Measurements from ENCODE around the gene IPPK.

The IPPK gene

DNA sequence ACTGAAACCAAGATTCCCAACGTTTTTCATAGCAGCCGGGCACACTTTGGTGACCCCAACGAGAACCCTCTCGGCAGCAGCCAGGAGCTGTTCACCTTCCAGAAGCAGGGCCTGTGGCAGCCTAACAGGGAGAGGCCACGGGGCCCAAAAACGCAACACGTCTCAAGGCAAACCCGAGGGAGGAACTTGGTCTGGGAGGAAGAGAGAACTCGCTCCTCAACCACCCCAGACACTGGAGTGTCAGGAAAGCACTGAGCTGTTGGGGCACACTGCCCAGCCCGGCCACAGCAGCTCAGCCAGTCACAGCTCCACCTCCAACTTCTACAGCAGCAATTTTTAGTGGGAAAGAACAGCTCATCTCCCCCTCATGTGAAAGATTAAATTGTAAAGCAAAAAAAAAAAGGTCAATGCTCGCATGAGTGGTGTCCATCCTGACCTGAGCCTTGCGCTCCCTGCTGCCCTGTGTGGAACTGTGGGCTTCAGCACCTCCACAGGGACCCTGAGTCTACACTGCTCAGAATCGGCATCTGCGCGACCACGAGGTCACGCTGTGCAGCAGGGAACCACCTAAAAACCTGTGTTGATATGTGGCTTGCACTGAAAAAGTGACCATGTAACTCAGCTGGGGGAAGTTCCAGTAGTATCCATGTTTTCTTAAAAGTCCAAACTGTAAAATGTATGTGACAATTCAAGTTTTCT, 55.0 kb downstream of the IPPK start:
- Histone ChIP-seq H3K23ac (ENCODE audit: low read depth, low read length, poor library complexity) (no peak overlapping the region), H3K4me3 (ENCODE audit: low read length in 2 of 2) (no peak overlapping the region), H2BK15ac (ENCODE audit: low read length) (no peak overlapping the region), H2BK5ac (ENCODE audit: low read length) (no peak overlapping the region), H3K36me3 (replicated peaks in 1 of 2; ENCODE audit: control insufficient read depth in 2 of 2, insufficient read depth in 2 of 2, low read length in 2 of 2) (peaks cover 20 to 95% of the 10 kb centered on the region in 2 donors), H3K4ac (ENCODE audit: low read length) (no peak overlapping the region), H2AK5ac (ENCODE audit: low read depth, low read length) (no peak overlapping the region), H2BK120ac (ENCODE audit: low read depth, low read length) (no peak overlapping the region), H4K8ac (ENCODE audit: low read depth, low read length) (no peak overlapping the region), H3K18ac (ENCODE audit: low read length) (no peak overlapping the region), H2AFZ (ENCODE audit: low read length) (no peak overlapping the region), H3K14ac (ENCODE audit: low read length) (no peak overlapping the region), H3K27ac (replicated peaks; ENCODE audit: low read length) (no peak overlapping the region), H3K9ac (ENCODE audit: low read depth, low read length, poor library complexity) (no peak overlapping the region), H4K91ac (ENCODE audit: low read depth, low read length, poor library complexity) (no peak overlapping the region), H3K4me1 (ENCODE audit: control insufficient read depth in 2 of 2, insufficient read depth in 1 of 2, low read depth in 1 of 2, low read length in 2 of 2) (no peaks in the 10 kb centered on the region), H3K79me1 (ENCODE audit: low read depth, low read length) (no peaks in the 10 kb centered on the region), H3K9me3 (replicated peaks in 1 of 2; ENCODE audit: control insufficient read depth in 2 of 2, insufficient read depth in 1 of 2, low read depth in 1 of 2, low read length in 2 of 2) (no peaks in the 10 kb centered on the region), H2BK12ac (ENCODE audit: low read length) (no peak overlapping the region), H3K4me2 (ENCODE audit: insufficient read depth, low read length, poor library complexity, severe bottlenecking) (no peak overlapping the region), H3K27me3 (ENCODE audit: control insufficient read depth in 3 of 3, insufficient read depth in 3 of 3, low read depth in 1 of 3, low read length in 3 of 3) (no peaks in the 10 kb centered on the region)
- WGBS, 2 donors (ENCODE audit: extremely low coverage in 2 of 2, insufficient read length in 2 of 2, insufficient replicate concordance in 1 of 2), result no CpG with 5 or more reads among the region's 17 CpGs
- DNase-seq (ENCODE audit: low spot score), result no peak

DNA sequence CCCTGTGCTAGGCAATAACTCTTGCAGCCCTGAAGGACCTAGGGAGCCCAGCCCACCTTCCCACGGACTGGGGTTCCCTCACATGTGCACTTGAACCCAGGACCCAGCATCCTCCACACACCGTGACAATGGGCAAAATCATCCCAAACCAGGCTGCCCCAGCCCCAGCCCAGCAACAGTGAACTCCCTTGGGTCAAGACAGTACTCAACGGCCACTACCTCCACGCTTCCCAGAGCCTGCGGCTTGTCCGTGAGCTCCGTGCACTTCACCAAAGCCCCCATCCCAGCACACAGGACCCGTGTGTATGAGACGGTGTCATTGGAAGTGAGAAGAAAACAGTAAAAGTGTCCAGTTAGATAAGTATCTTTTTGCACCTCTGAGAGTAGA, 55.8 kb downstream of the IPPK start:
- Histone ChIP-seq H2BK12ac (ENCODE audit: low read length) (no peak overlapping the region), H3K4me2 (ENCODE audit: insufficient read depth, low read length, poor library complexity, severe bottlenecking) (no peak overlapping the region), H3K4ac (ENCODE audit: low read length) (no peak overlapping the region), H3K4me3 (ENCODE audit: low read length in 2 of 2) (no peak overlapping the region), H3K27ac (replicated peaks; ENCODE audit: low read length) (no peak overlapping the region), H2BK5ac (ENCODE audit: low read length) (no peak overlapping the region), H3K9me3 (replicated peaks in 1 of 2; ENCODE audit: control insufficient read depth in 2 of 2, insufficient read depth in 1 of 2, low read depth in 1 of 2, low read length in 2 of 2) (no peaks in the 10 kb centered on the region), H3K23ac (ENCODE audit: low read depth, low read length, poor library complexity) (no peak overlapping the region), H3K9ac (ENCODE audit: low read depth, low read length, poor library complexity) (no peak overlapping the region), H3K18ac (ENCODE audit: low read length) (no peak overlapping the region), H4K91ac (ENCODE audit: low read depth, low read length, poor library complexity) (no peak overlapping the region), H3K79me1 (ENCODE audit: low read depth, low read length) (no peaks in the 10 kb centered on the region), H3K27me3 (ENCODE audit: control insufficient read depth in 3 of 3, insufficient read depth in 3 of 3, low read depth in 1 of 3, low read length in 3 of 3) (no peaks in the 10 kb centered on the region), H2AFZ (ENCODE audit: low read length) (no peak overlapping the region), H4K8ac (ENCODE audit: low read depth, low read length) (no peak overlapping the region), H2BK15ac (ENCODE audit: low read length) (no peak overlapping the region), H3K36me3 (replicated peaks in 1 of 2; ENCODE audit: control insufficient read depth in 2 of 2, insufficient read depth in 2 of 2, low read length in 2 of 2) (peaks cover 16 to 87% of the 10 kb centered on the region in 2 donors), H2BK120ac (ENCODE audit: low read depth, low read length) (no peak overlapping the region), H3K4me1 (ENCODE audit: control insufficient read depth in 2 of 2, insufficient read depth in 1 of 2, low read depth in 1 of 2, low read length in 2 of 2) (peaks cover 4 to 5% of the 10 kb centered on the region in 2 donors), H3K14ac (ENCODE audit: low read length) (no peak overlapping the region), H2AK5ac (ENCODE audit: low read depth, low read length) (no peak overlapping the region)
- DNase-seq (ENCODE audit: low spot score), result no peak
- WGBS, 2 donors (ENCODE audit: extremely low coverage in 2 of 2, insufficient read length in 2 of 2, insufficient replicate concordance in 1 of 2), result no CpG with 5 or more reads among the region's 9 CpGs

- H3K79me1 ChIP-seq (ENCODE audit: low read depth, low read length), result no peaks in the 10 kb centered on the region
- H2AK5ac ChIP-seq (ENCODE audit: low read depth, low read length), result no peak overlapping the region
- H2AFZ ChIP-seq (ENCODE audit: low read length), result no peak overlapping the region
- peaks cover 10 to 12% of the 10 kb centered on the region in 2 donors for H3K4me1 ChIP-seq (ENCODE audit: control insufficient read depth in 2 of 2, insufficient read depth in 1 of 2, low read depth in 1 of 2, low read length in 2 of 2)
- DNase-seq (ENCODE audit: low spot score), result no peak
- H3K4me2 ChIP-seq (ENCODE audit: insufficient read depth, low read length, poor library complexity, severe bottlenecking), result no peak overlapping the region
- H3K4me3 ChIP-seq (ENCODE audit: low read length in 2 of 2), result no peak overlapping the region
- H3K27ac ChIP-seq (replicated peaks; ENCODE audit: low read length), result no peak overlapping the region
- no peak overlapping the region for H2BK12ac ChIP-seq (ENCODE audit: low read length)
- peaks cover 14 to 81% of the 10 kb centered on the region in 2 donors for H3K36me3 ChIP-seq (replicated peaks in 1 of 2; ENCODE audit: control insufficient read depth in 2 of 2, insufficient read depth in 2 of 2, low read length in 2 of 2)
- H2BK15ac ChIP-seq (ENCODE audit: low read length), result no peak overlapping the region
- no peak overlapping the region for H3K14ac ChIP-seq (ENCODE audit: low read length)
- H3K9me3 ChIP-seq (replicated peaks in 1 of 2; ENCODE audit: control insufficient read depth in 2 of 2, insufficient read depth in 1 of 2, low read depth in 1 of 2, low read length in 2 of 2), result no peaks in the 10 kb centered on the region
- H3K27me3 ChIP-seq (ENCODE audit: control insufficient read depth in 3 of 3, insufficient read depth in 3 of 3, low read depth in 1 of 3, low read length in 3 of 3), result no peaks in the 10 kb centered on the region
- WGBS, 2 donors (ENCODE audit: extremely low coverage in 2 of 2, insufficient read length in 2 of 2, insufficient replicate concordance in 1 of 2), result no CpG with 5 or more reads among the region's 23 CpGs
- no peak overlapping the region for H4K8ac ChIP-seq (ENCODE audit: low read depth, low read length)
- H2BK5ac ChIP-seq (ENCODE audit: low read length), result no peak overlapping the region
- H3K23ac ChIP-seq (ENCODE audit: low read depth, low read length, poor library complexity), result no peak overlapping the region
- H3K9ac ChIP-seq (ENCODE audit: low read depth, low read length, poor library complexity), result no peak overlapping the region
- no peak overlapping the region for H4K91ac ChIP-seq (ENCODE audit: low read depth, low read length, poor library complexity)
- H3K4ac ChIP-seq (ENCODE audit: low read length), result no peak overlapping the region
- no peak overlapping the region for H3K18ac ChIP-seq (ENCODE audit: low read length)
- H2BK120ac ChIP-seq (ENCODE audit: low read depth, low read length), result no peak overlapping the region
These were observed 56.4 kb downstream of the IPPK start for GRCh38 chr9:92613268-92614122.

DNA sequence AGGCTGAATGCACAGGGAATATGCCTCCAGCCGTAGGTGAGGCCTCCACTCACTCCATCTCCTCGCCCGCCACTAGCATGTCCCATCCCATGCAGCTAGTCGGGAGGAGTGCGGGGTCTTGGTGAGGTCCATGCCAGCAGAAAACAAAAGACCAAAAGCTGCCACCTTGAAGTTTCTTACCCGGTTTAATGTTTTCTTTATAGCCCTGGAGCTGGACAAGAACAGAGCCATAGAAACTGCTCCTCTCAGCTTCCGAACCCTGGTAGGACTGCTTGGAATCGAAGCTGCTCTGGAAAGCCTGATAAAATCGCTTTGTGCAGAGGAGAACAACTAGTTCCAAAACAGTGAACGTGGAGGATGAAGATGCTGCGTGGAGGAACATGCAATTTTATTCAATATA, 57.1 kb downstream of the IPPK start:
- no peak overlapping the region for H3K14ac ChIP-seq (ENCODE audit: low read length)
- no CpG with 5 or more reads among the region's 11 CpGs for WGBS, 2 donors (ENCODE audit: extremely low coverage in 2 of 2, insufficient read length in 2 of 2, insufficient replicate concordance in 1 of 2)
- no peak overlapping the region for H3K18ac ChIP-seq (ENCODE audit: low read length)
- H3K36me3 ChIP-seq (replicated peaks in 1 of 2; ENCODE audit: control insufficient read depth in 2 of 2, insufficient read depth in 2 of 2, low read length in 2 of 2), result peaks cover 10 to 74% of the 10 kb centered on the region in 2 donors
- no peak overlapping the region for H2BK15ac ChIP-seq (ENCODE audit: low read length)
- H3K79me1 ChIP-seq (ENCODE audit: low read depth, low read length), result no peaks in the 10 kb centered on the region
- H3K23ac ChIP-seq (ENCODE audit: low read depth, low read length, poor library complexity), result no peak overlapping the region
- no peak overlapping the region for H2BK12ac ChIP-seq (ENCODE audit: low read length)
- H3K4me3 ChIP-seq (ENCODE audit: low read length in 2 of 2), result no peak overlapping the region
- no peak overlapping the region for H3K9ac ChIP-seq (ENCODE audit: low read depth, low read length, poor library complexity)
- no peak overlapping the region for H2BK5ac ChIP-seq (ENCODE audit: low read length)
- H3K27me3 ChIP-seq (ENCODE audit: control insufficient read depth in 3 of 3, insufficient read depth in 3 of 3, low read depth in 1 of 3, low read length in 3 of 3), result no peaks in the 10 kb centered on the region
- no peak for DNase-seq (ENCODE audit: low spot score)
- H3K4me2 ChIP-seq (ENCODE audit: insufficient read depth, low read length, poor library complexity, severe bottlenecking), result no peak overlapping the region
- H2AFZ ChIP-seq (ENCODE audit: low read length), result no peak overlapping the region
- no peak overlapping the region for H4K8ac ChIP-seq (ENCODE audit: low read depth, low read length)
- no peak overlapping the region for H2AK5ac ChIP-seq (ENCODE audit: low read depth, low read length)
- H3K27ac ChIP-seq (replicated peaks; ENCODE audit: low read length), result no peak overlapping the region
- no peak overlapping the region for H4K91ac ChIP-seq (ENCODE audit: low read depth, low read length, poor library complexity)
- peaks cover 12 to 14% of the 10 kb centered on the region in 2 donors for H3K4me1 ChIP-seq (ENCODE audit: control insufficient read depth in 2 of 2, insufficient read depth in 1 of 2, low read depth in 1 of 2, low read length in 2 of 2)
- no peaks in the 10 kb centered on the region for H3K9me3 ChIP-seq (replicated peaks in 1 of 2; ENCODE audit: control insufficient read depth in 2 of 2, insufficient read depth in 1 of 2, low read depth in 1 of 2, low read length in 2 of 2)
- H3K4ac ChIP-seq (ENCODE audit: low read length), result no peak overlapping the region
- no peak overlapping the region for H2BK120ac ChIP-seq (ENCODE audit: low read depth, low read length)

All from neuronal stem cell (in vitro differentiated cells).